SK-N-SH (cell line): ENCODE results near the gene G6PD. TPM values are rescaled to one million over a fixed set of nuclear protein-coding genes. Genes with fewer than 3 reads are reported as not detected.

Source experiments
- CTCF ChIA-PET: fragments of 300-600, 350-600 bp; formaldehyde crosslinking; extraction: SDS; loops from one replicate; lab custom pipeline; 2021; lab: Yijun Ruan, JAX
- POLR2A ChIA-PET: fragments of 350-600 bp; sonication (Branson Sonifier 250); formaldehyde crosslinking; extraction: SDS; loops from one replicate; lab custom pipeline; 2020; ENCODE audit warnings: antibody characterized with exemption, inconsistent platforms; lab: Yijun Ruan, JAX
- DNase-seq: peaks from one replicate; pipeline ENCODE4 v3.0.0; 2012
- H2AFZ ChIP-seq: fragments of 200-600 bp; sonication (generic); 2 replicates; pipeline ENCODE4 v1.8.1; 2016; ENCODE audit warnings: antibody characterized with exemption, mild to moderate bottlenecking, low read depth
- H3F3A ChIP-seq: fragments of 200-600 bp; sonication (generic); replicated peaks from 2 replicates; pipeline ENCODE3; 2016; ENCODE audit warnings: antibody characterized with exemption, mild to moderate bottlenecking; ENCODE audit not compliant: insufficient read depth
- H3K27ac ChIP-seq, 2 experiments: fragments of 200-500 bp in 1 of 2; fragments of 200-600 bp in 1 of 2; sonication (Bioruptor generic) in 1 of 2; sonication (generic), shearing (Covaris generic) in 1 of 2; 2 replicates each; pipeline versions ENCODE4 v1.5.1 to v1.6.1; 2014 to 2016; ENCODE audit warnings: low read depth in 2 of 2, inconsistent platforms in 1 of 2, low read length in 1 of 2, mild to moderate bottlenecking in 1 of 2, mixed read lengths in 1 of 2
- H3K27me3 ChIP-seq: fragments of 200-600 bp; sonication (generic), shearing (Covaris generic); 2 replicates; pipeline ENCODE4 v1.6.1; 2016; ENCODE audit warnings: mixed run types; ENCODE audit not compliant: insufficient read depth
- H3K36me3 ChIP-seq, 2 experiments: fragments of 200-500 bp in 1 of 2; fragments of 200-600 bp in 1 of 2; sonication (Bioruptor generic) in 1 of 2; sonication (generic) in 1 of 2; replicated peaks in 1 of 2; 2 replicates each; pipeline versions ENCODE3 to v1.5.1; 2014 to 2016; ENCODE audit warnings: low read length in 1 of 2, mild to moderate bottlenecking in 1 of 2; ENCODE audit not compliant: insufficient read depth in 2 of 2, control insufficient read depth in 1 of 2
- H3K4me1 ChIP-seq, 2 experiments: fragments of 200-500 bp in 1 of 2; fragments of 200-600 bp in 1 of 2; sonication (Bioruptor generic) in 1 of 2; sonication (generic), shearing (Covaris generic) in 1 of 2; 2 replicates each; pipeline versions ENCODE4 v1.5.1 to v1.6.1; 2014 to 2016; ENCODE audit warnings: low read depth in 1 of 2, low read length in 1 of 2, mixed run types in 1 of 2; ENCODE audit not compliant: insufficient read depth in 2 of 2, control insufficient read depth in 1 of 2
- H3K4me2 ChIP-seq: fragments of 200-600 bp; sonication (generic), shearing (Covaris generic); 2 replicates; pipeline ENCODE4 v1.6.1; 2017; ENCODE audit warnings: mixed run types
- H3K4me3 ChIP-seq, 2 experiments: fragments of 200-500 bp in 1 of 2; fragments of 200-600 bp in 1 of 2; sonication (Bioruptor generic) in 1 of 2; sonication (generic), shearing (Covaris generic) in 1 of 2; 2 replicates each; pipeline versions ENCODE4 v1.5.1 to v1.8.1; 2014 to 2016; ENCODE audit warnings: low read depth in 2 of 2, inconsistent platforms in 1 of 2, low read length in 1 of 2, mild to moderate bottlenecking in 1 of 2, mixed read lengths in 1 of 2, moderate library complexity in 1 of 2
- H3K79me2 ChIP-seq: fragments of 200-600 bp; sonication (generic); 2 replicates; pipeline ENCODE4 v1.8.1; 2017; ENCODE audit warnings: mild to moderate bottlenecking; ENCODE audit not compliant: insufficient read depth
- H3K9ac ChIP-seq: fragments of 200-600 bp; sonication (generic); 2 replicates; pipeline ENCODE4 v1.6.1; 2017; ENCODE audit warnings: mixed run types
- H3K9me2 ChIP-seq: fragments of 200-600 bp; sonication (generic); 2 replicates; pipeline ENCODE4 v1.6.1; 2017; ENCODE audit warnings: mixed run types
- H3K9me3 ChIP-seq: fragments of 200-600 bp; sonication (generic); 2 replicates; pipeline ENCODE4 v1.6.1; 2017; ENCODE audit warnings: mixed run types, mild to moderate bottlenecking, moderate library complexity
- H4K20me1 ChIP-seq: fragments of 200-600 bp; sonication (generic); 2 replicates; pipeline ENCODE4 v1.6.1; 2017; ENCODE audit warnings: mild to moderate bottlenecking, mixed run types; ENCODE audit not compliant: insufficient read depth
- CTCF ChIP-seq: fragments of 200-600 bp; sonication (generic); IDR thresholded peaks from 2 replicates; pipeline ENCODE4 v1.6.1; 2017; ENCODE audit warnings: antibody characterized with exemption, mild to moderate bottlenecking, moderate library complexity
- FOXJ3 ChIP-seq: sonication (generic); formaldehyde crosslinking; IDR thresholded peaks from 2 replicates; pipeline ENCODE4 v1.5.1; 2020; ENCODE audit warnings: mild to moderate bottlenecking, missing genetic modification reagents
- GATA2 ChIP-seq: sonication (generic); formaldehyde crosslinking; IDR thresholded peaks from 2 replicates; pipeline ENCODE4 v1.5.0; 2020; ENCODE audit warnings: mild to moderate bottlenecking, missing genetic modification reagents
- MAX ChIP-seq: IDR thresholded peaks from 2 replicates; pipeline ENCODE4 v1.4.0; 2012; ENCODE audit warnings: low read depth
- MXI1 ChIP-seq: IDR thresholded peaks from 2 replicates; pipeline ENCODE4 v1.6.1; 2012; ENCODE audit warnings: mild to moderate bottlenecking, low read depth, low read length, improper control_type of control experiment
- NRF1 ChIP-seq: IDR thresholded peaks from 2 replicates; pipeline ENCODE4 v1.6.1; 2012; ENCODE audit warnings: low read depth, mild to moderate bottlenecking, low read length
- PBX3 ChIP-seq: IDR thresholded peaks from 2 replicates; pipeline ENCODE4; 2012
- POLR2AphosphoS5 ChIP-seq: IDR thresholded peaks from 2 replicates; pipeline ENCODE4 v1.6.1; 2012; ENCODE audit warnings: low read depth, low read length
- TEAD4 ChIP-seq: IDR thresholded peaks from 2 replicates; pipeline ENCODE4 v1.4.0; 2012; ENCODE audit warnings: mild to moderate bottlenecking, borderline replicate concordance; ENCODE audit not compliant: insufficient read depth
- USF2 ChIP-seq: fragments of 150-350 bp; IDR thresholded peaks from 2 replicates; pipeline ENCODE4 v1.6.1; 2017; ENCODE audit warnings: antibody characterized with exemption, low read length, low read depth, borderline replicate concordance
- YY1 ChIP-seq: IDR thresholded peaks from 2 replicates; pipeline ENCODE4 v1.4.0; 2012; ENCODE audit warnings: low read depth, mild to moderate bottlenecking
- whole genome bisulfite sequencing: methylation state at CpG from one replicate; pipeline ENCODE4 v1.1.6; 2017; ENCODE audit warnings: low lambda C conversion rate; 5-methylcytosine and 5-hydroxymethylcytosine counted together
- polyA plus RNA-seq, 3 experiments: library from polyadenylated mRNA; depleted of rRNA; stranded (reverse); fragments of >200 nt; gene quantifications; 2 replicates each; pipeline ENCODE4 v1.2.3, GENCODE V29; 2012

The G6PD gene
- polyA plus RNA-seq, 1 of the 3 experiments (the other 2 are of a cell fraction): 131 TPM

GRCh38 chrX:154517101-154517781 is 29.4 kb downstream of the G6PD start:
- Histone ChIP-seq H3K9me2 (no peaks in the 10 kb centered on the region), H4K20me1 (no peaks in the 10 kb centered on the region), H3K9me3 (no peaks in the 10 kb centered on the region), H3K4me3 (no peak overlapping the region), H2AFZ (no peak overlapping the region), H3K27me3 (peaks cover 6% of the 10 kb centered on the region; the same call in 1 of the 2 replicates), H3K36me3 (no peaks in the 10 kb centered on the region), H3K4me1 (peaks cover 0 to 6% of the 10 kb centered on the region in 2 experiments; a peak in 1 of 4 replicates), H3F3A (no peaks in the 10 kb centered on the region), H3K27ac (0 out of 4 replicates have a peak overlapping the region, but pooled peaks of 1 of the 2 experiments have one; percentile 49), H3K4me2 (no peak overlapping the region; the same call in 1 of the 2 replicates), H3K9ac (no peak overlapping the region), H3K79me2 (peaks cover 6% of the 10 kb centered on the region)
- ChIA-PET POLR2A (interaction anchor here (1.9 kb wide), 1 partner anchor 10 kb away, joined by 5 read pairs; no protein-coding TSS in a partner anchor), CTCF (interaction anchor here (0.6 to 3.0 kb wide), 3 partner anchors 10 to 25 kb away, joined by 3 to 14 read pairs (median 4); no protein-coding TSS in a partner anchor)
- DNase-seq: no peak
- WGBS: 74% methylated on average over 18 of the region's 25 CpGs
- TF ChIP-seq MAX: no peak

GRCh38 chrX:154516656-154517100 is 30.0 kb downstream of the G6PD start:
- H3K9ac ChIP-seq: peak overlapping the region; percentile 45
- H3K27ac ChIP-seq: peak overlapping the region; percentile 49 to 65; a peak in 3 of 4 replicates
- H3K9me3 ChIP-seq: no peaks in the 10 kb centered on the region
- no peaks in the 10 kb centered on the region for H3K9me2 ChIP-seq
- POLR2A ChIA-PET: no interaction called here
- H2AFZ ChIP-seq: no peak overlapping the region; the same call in 1 of the 2 replicates
- TF ChIP-seq POLR2AphosphoS5: no peak
- TF ChIP-seq FOXJ3 (CRISPR knock-in tag): no peak
- TF ChIP-seq TEAD4: no peak
- no peak for TF ChIP-seq CTCF
- no peak for TF ChIP-seq YY1
- no peak for TF ChIP-seq NRF1
- no peak for TF ChIP-seq PBX3
- TF ChIP-seq USF2: no peak
- no peak for TF ChIP-seq MXI1
- TF ChIP-seq GATA2: no peak
- DNase-seq: no peak
- H3K4me1 ChIP-seq: peaks cover 0 to 6% of the 10 kb centered on the region in 2 experiments; a peak in 1 of 4 replicates
- no peaks in the 10 kb centered on the region for H4K20me1 ChIP-seq
- H3K79me2 ChIP-seq: peaks cover 6% of the 10 kb centered on the region
- H3F3A ChIP-seq: no peaks in the 10 kb centered on the region
- no peaks in the 10 kb centered on the region for H3K36me3 ChIP-seq
- H3K4me3 ChIP-seq: peak overlapping the region in 1 of 2 experiments; percentile 37; a peak in 3 of 4 replicates
- CTCF ChIA-PET: interaction anchor here (1.4 to 3.0 kb wide), 2 partner anchors 11 to 19 kb away, joined by 4 to 14 read pairs; no protein-coding TSS in a partner anchor
- peaks cover 6% of the 10 kb centered on the region; the same call in 1 of the 2 replicates for H3K27me3 ChIP-seq
- peak overlapping the region; percentile 68; the same call in 1 of the 2 replicates for H3K4me2 ChIP-seq
- 44% methylated on average over 19 of the region's 19 CpGs for WGBS
